GM12801 (cell line): ENCODE results near the gene ZDHHC16.

Experiments used
- CTCF ChIP-seq: IDR thresholded peaks from one replicate; pipeline ENCODE4 v1.5.1; 2011; ENCODE audit warnings: control low read depth; ENCODE audit not compliant: insufficient read length; ENCODE audit errors: extremely low read depth

The ZDHHC16 gene

GRCh38 chr10:97506199-97506991 is 60.4 kb downstream of the ZDHHC16 start:
- no peak for TF ChIP-seq CTCF
